H1 (cell line): ENCODE measurements around the gene ELFN2. TPM values are rescaled to one million over a fixed set of nuclear protein-coding genes. Genes with fewer than 3 reads are reported as not detected.
A peak's percentile ranks its signal among the peaks of the same experiment; 100 is the strongest.

Experiments used
- CTCF ChIA-PET: fragments of 300-600 bp; sonication (Branson Sonifier 250); formaldehyde crosslinking; loops from one replicate; lab custom pipeline; 2021; ENCODE audit not compliant: partially characterized antibody; lab: Charles Lee
- POLR2A ChIA-PET: fragments of 300-600 bp; sonication (Branson Sonifier 250); formaldehyde crosslinking; loops from one replicate; lab custom pipeline; 2021; ENCODE audit warnings: inconsistent platforms; ENCODE audit not compliant: partially characterized antibody; lab: Charles Lee
- DNase-seq, 2 experiments: peaks; one replicate each; pipeline versions ENCODE4 v3.0.0 to v3.0.0-alpha.2; 2010 to 2022; ENCODE audit warnings: low spot score in 2 of 2, low read depth in 1 of 2, mixed read lengths in 1 of 2
- FAIRE-seq: peaks from 2 replicates; lab custom pipeline; 2011; peaks lifted over from hg19 to GRCh38; lab: Jason Lieb, UNC
- H2AFZ ChIP-seq: 2 replicates; pipeline ENCODE4 v1.8.1; 2012; ENCODE audit warnings: low read length, inconsistent platforms
- H2AK5ac ChIP-seq: 2 replicates; pipeline ENCODE4 v1.6.1; 2013; ENCODE audit warnings: low read depth, low read length
- H2BK120ac ChIP-seq: replicated peaks from 2 replicates; pipeline ENCODE3; 2013; ENCODE audit warnings: low read depth, low read length, inconsistent platforms
- H2BK12ac ChIP-seq: 2 replicates; pipeline ENCODE4 v1.6.1; 2013; ENCODE audit warnings: low read depth, low read length
- H2BK15ac ChIP-seq: 2 replicates; pipeline ENCODE4 v1.6.1; 2013; ENCODE audit warnings: low read length
- H2BK20ac ChIP-seq: 2 replicates; pipeline ENCODE4 v1.6.1; 2013; ENCODE audit warnings: low read length
- H2BK5ac ChIP-seq: 2 replicates; pipeline ENCODE4 v1.6.1; 2013; ENCODE audit warnings: low read depth, low read length
- H3K14ac ChIP-seq: 2 replicates; pipeline ENCODE4 v1.6.1; 2013; ENCODE audit warnings: inconsistent platforms; ENCODE audit not compliant: insufficient read length
- H3K18ac ChIP-seq: 2 replicates; pipeline ENCODE4 v1.6.1; 2013; ENCODE audit warnings: low read length; ENCODE audit errors: extremely low read depth
- H3K23ac ChIP-seq: 2 replicates; pipeline ENCODE4 v1.6.1; 2013; ENCODE audit warnings: inconsistent platforms; ENCODE audit not compliant: insufficient read length
- H3K23me2 ChIP-seq: 2 replicates; pipeline ENCODE4 v1.6.1; 2013; ENCODE audit warnings: low read depth, low read length
- H3K27ac ChIP-seq: 2 replicates; pipeline ENCODE4 v1.6.1; 2011; ENCODE audit warnings: low read depth, low read length, inconsistent platforms
- H3K27me3 ChIP-seq, 4 experiments: replicated peaks in 1 of 4; 1 replicate in 1 of 4; 2 replicates in 3 of 4; pipeline versions ENCODE4 v1.6.1 to v1.8.1; 2011 to 2013; ENCODE audit warnings: low read length in 3 of 4, mild to moderate bottlenecking in 3 of 4, inconsistent platforms in 2 of 4, mixed read lengths in 2 of 4, moderate library complexity in 1 of 4; ENCODE audit not compliant: control insufficient read depth in 3 of 4, insufficient read depth in 3 of 4; ENCODE audit errors: extremely low read depth in 1 of 4
- H3K36me3 ChIP-seq, 4 experiments: 2 replicates each; pipeline versions ENCODE4 v1.6.1 to v1.8.1; 2011 to 2013; ENCODE audit warnings: mild to moderate bottlenecking in 4 of 4, low read length in 3 of 4, moderate library complexity in 2 of 4, control low read depth in 1 of 4, inconsistent platforms in 1 of 4; ENCODE audit not compliant: insufficient read depth in 4 of 4, control insufficient read depth in 2 of 4
- H3K4ac ChIP-seq: replicated peaks from 2 replicates; pipeline ENCODE3; 2013; ENCODE audit warnings: low read length, low read depth, mixed read lengths, inconsistent platforms; ENCODE audit not compliant: insufficient read length
- H3K4me1 ChIP-seq, 4 experiments: replicated peaks in 1 of 4; 1 replicate in 1 of 4; 2 replicates in 3 of 4; pipeline versions ENCODE4 v1.6.1 to v1.8.1; 2011 to 2013; ENCODE audit warnings: low read length in 3 of 4, inconsistent platforms in 2 of 4, mixed read lengths in 1 of 4; ENCODE audit not compliant: insufficient read depth in 4 of 4, control insufficient read depth in 3 of 4
- H3K4me2 ChIP-seq, 2 experiments: 2 replicates each; pipeline versions ENCODE4 v1.6.1 to v1.8.1; 2011 to 2013; ENCODE audit warnings: low read depth in 2 of 2, low read length in 2 of 2, control low read depth in 1 of 2, inconsistent platforms in 1 of 2, mild to moderate bottlenecking in 1 of 2; ENCODE audit not compliant: insufficient read depth in 1 of 2
- H3K4me3 ChIP-seq, 4 experiments: fragments of 200-600, 300-600 bp in 1 of 4; sonication (generic), shearing (Covaris generic), sonication (Bioruptor Twin) in 1 of 4; 2 replicates each; pipeline versions ENCODE4 v1.5.1 to v1.8.1; 2011 to 2016; ENCODE audit warnings: low read length in 4 of 4, low read depth in 3 of 4, control low read depth in 2 of 4, inconsistent platforms in 2 of 4, mild to moderate bottlenecking in 2 of 4, mixed read lengths in 1 of 4, moderate library complexity in 1 of 4; ENCODE audit not compliant: insufficient read depth in 2 of 4; ENCODE audit errors: extremely low read depth in 1 of 4
- H3K56ac ChIP-seq: replicated peaks from 2 replicates; pipeline ENCODE3; 2013; ENCODE audit warnings: low read depth, mild to moderate bottlenecking, mixed read lengths, low read length, inconsistent platforms; ENCODE audit not compliant: insufficient read length
- H3K79me1 ChIP-seq: 2 replicates; pipeline ENCODE4 v1.6.1; 2013; ENCODE audit warnings: low read depth, low read length, control low read depth
- H3K79me2 ChIP-seq, 2 experiments: 2 replicates each; pipeline versions ENCODE4 v1.6.1 to v1.8.1; 2012 to 2013; ENCODE audit warnings: low read length in 2 of 2, mild to moderate bottlenecking in 2 of 2, inconsistent platforms in 1 of 2; ENCODE audit not compliant: insufficient read depth in 2 of 2, control insufficient read depth in 1 of 2
- H3K9ac ChIP-seq, 4 experiments: replicated peaks in 1 of 4; 1 replicate in 1 of 4; 2 replicates in 3 of 4; pipeline versions ENCODE4 v1.6.1 to v1.8.1; 2011 to 2013; ENCODE audit warnings: low read depth in 3 of 4, low read length in 3 of 4, control low read depth in 2 of 4, mild to moderate bottlenecking in 2 of 4, moderate library complexity in 2 of 4, inconsistent platforms in 1 of 4; ENCODE audit errors: extremely low read depth in 1 of 4
- H3K9me3 ChIP-seq, 2 experiments: 2 replicates each; pipeline versions ENCODE4 v1.6.1 to v1.8.1; 2012 to 2013; ENCODE audit warnings: mild to moderate bottlenecking in 2 of 2, moderate library complexity in 2 of 2, control low read depth in 1 of 2, inconsistent platforms in 1 of 2, low read depth in 1 of 2, low read length in 1 of 2, mixed read lengths in 1 of 2; ENCODE audit not compliant: insufficient read depth in 2 of 2
- H4K20me1 ChIP-seq, 2 experiments: replicated peaks in 1 of 2; 2 replicates each; pipeline versions ENCODE3 to v1.8.1; 2011 to 2013; ENCODE audit warnings: inconsistent platforms in 2 of 2, low read length in 2 of 2, mild to moderate bottlenecking in 1 of 2; ENCODE audit not compliant: insufficient read depth in 2 of 2, control insufficient read depth in 1 of 2
- H4K5ac ChIP-seq: 2 replicates; pipeline ENCODE4 v1.6.1; 2013; ENCODE audit warnings: low read length, low read depth, mixed read lengths, inconsistent platforms; ENCODE audit not compliant: insufficient read length
- H4K8ac ChIP-seq: 2 replicates; pipeline ENCODE4 v1.8.0; 2013; ENCODE audit warnings: mild to moderate bottlenecking, moderate library complexity, low read length, inconsistent platforms; ENCODE audit not compliant: insufficient read depth; ENCODE audit errors: extremely low read depth
- H4K91ac ChIP-seq: replicated peaks from 2 replicates; pipeline ENCODE3; 2013; ENCODE audit warnings: low read length, mixed read lengths, inconsistent platforms; ENCODE audit not compliant: insufficient read length
- BACH1 ChIP-seq: IDR thresholded peaks from 2 replicates; pipeline ENCODE4 v1.6.1; 2012; ENCODE audit warnings: low read length, improper control_type of control experiment
- CBX5 ChIP-seq: fragments of 300-800, 300-1000 bp; sonication (generic); IDR thresholded peaks from 2 replicates; pipeline ENCODE4 v1.7.1; 2016; ENCODE audit warnings: antibody characterized with exemption, low read length, low read depth
- CTCF ChIP-seq, 3 experiments: IDR thresholded peaks; 1 replicate in 2 of 3; 2 replicates in 1 of 3; pipeline versions ENCODE4 v1.5.1 to v1.6.1; 2011; ENCODE audit warnings: low read length in 3 of 3, mild to moderate bottlenecking in 3 of 3, inconsistent platforms in 2 of 3, low read depth in 1 of 3, moderate library complexity in 1 of 3; ENCODE audit not compliant: insufficient read depth in 1 of 3; ENCODE audit errors: control extremely low read depth in 1 of 3
- GTF2F1 ChIP-seq: IDR thresholded peaks from 2 replicates; pipeline ENCODE4 v1.6.1; 2012; ENCODE audit warnings: low read depth, low read length, improper control_type of control experiment, borderline replicate concordance
- JUN ChIP-seq: IDR thresholded peaks from 2 replicates; pipeline ENCODE4 v1.6.1; 2011; ENCODE audit warnings: low read depth, mild to moderate bottlenecking, improper control_type of control experiment, low read length
- NANOG ChIP-seq: IDR thresholded peaks from 2 replicates; pipeline ENCODE4 v1.6.1; 2011; ENCODE audit warnings: low read length, low read depth, mild to moderate bottlenecking, inconsistent platforms; ENCODE audit not compliant: insufficient read depth, poor library complexity, severe bottlenecking
- POLR2AphosphoS5 ChIP-seq: IDR thresholded peaks from 2 replicates; pipeline ENCODE4 v1.6.1; 2011; ENCODE audit warnings: low read depth, low read length
- RAD21 ChIP-seq, 2 experiments: IDR thresholded peaks in 1 of 2; conservative IDR thresholded peaks in 1 of 2; 2 replicates each; pipeline ENCODE4 v1.6.1; 2011; ENCODE audit warnings: low read depth in 2 of 2, low read length in 2 of 2, improper control_type of control experiment in 1 of 2, inconsistent platforms in 1 of 2, mild to moderate bottlenecking in 1 of 2, moderate library complexity in 1 of 2
- RBBP5 ChIP-seq: IDR thresholded peaks from 2 replicates; pipeline ENCODE4 v1.7.1; 2012; ENCODE audit warnings: low read depth, mild to moderate bottlenecking, inconsistent platforms, low read length, moderate library complexity, borderline replicate concordance
- SIX5 ChIP-seq: IDR thresholded peaks from 2 replicates; pipeline ENCODE4 v1.6.1; 2011; ENCODE audit warnings: mild to moderate bottlenecking, low read depth, low read length
- SP2 ChIP-seq: IDR thresholded peaks from 2 replicates; pipeline ENCODE4 v1.6.1; 2012; ENCODE audit warnings: mild to moderate bottlenecking, low read length, inconsistent platforms
- ZNF274 ChIP-seq: IDR thresholded peaks from 2 replicates; pipeline ENCODE4 v1.7.0; 2012; ENCODE audit warnings: low read length, borderline replicate concordance; ENCODE audit errors: extremely low read depth
- WGBS, 2 experiments: shearing (Covaris generic) in 1 of 2; methylation state at CpG; one replicate each; pipeline versions ENCODE4 v1.1.6 to v1.1.7; 2013 to 2015; ENCODE audit warnings: low lambda C conversion rate in 2 of 2, mixed read lengths in 2 of 2, inconsistent platforms in 1 of 2, low coverage in 1 of 2, missing lambda C conversion rate in 1 of 2; ENCODE audit not compliant: insufficient replicate concordance in 2 of 2, insufficient coverage in 1 of 2, insufficient read length in 1 of 2; ENCODE audit errors: extremely low coverage in 1 of 2, missing lambda C conversion rate in 1 of 2; 5-methylcytosine and 5-hydroxymethylcytosine counted together
- polyA plus RNA-seq, 7 experiments: library from polyadenylated mRNA; depleted of rRNA in 3 of 7; stranded (reverse) in 5 of 7; unstranded in 2 of 7; fragments of >200 nt in 5 of 7; fragments of 200-250 nt in 2 of 7; gene quantifications; 1 replicate in 5 of 7; 2 replicates in 1 of 7; 4 replicates in 1 of 7; pipeline versions ENCODE4 v1.2.1 to v1.2.3, GENCODE V29; 2011 to 2013; ENCODE audit warnings: missing spikeins in 2 of 7, mixed read lengths in 2 of 7
- total RNA-seq: library from RNA; stranded (reverse); fragmentation: NEBNext Ultra II Directional; extraction: Animal tissue kit (Norgen Biotek cat#: 25700); gene quantifications from 2 replicates; pipeline ENCODE4 v1.2.1, GENCODE V29; 2021

The ELFN2 gene
- total and polyA plus RNA-seq, 2 of the 8 experiments (the other 6 are each of a cell fraction or from before 2014, with no cell fraction given): 0.63 to 0.88 TPM

GRCh38 chr22:37453696-37454095 is 26.4 kb upstream of the ELFN2 start:
- H3K18ac ChIP-seq: no peak overlapping the region
- H2AFZ ChIP-seq: no peak overlapping the region
- 94% methylated on average over 5 of the region's 7 CpGs; no CpG with 5 or more reads in 1 of the 2 experiments for WGBS, 2 experiments
- no peak overlapping the region for H3K4me2 ChIP-seq
- no peak overlapping the region for H3K4ac ChIP-seq
- no peaks in the 10 kb centered on the region for H3K79me1 ChIP-seq
- no peak for FAIRE-seq
- no peak overlapping the region for H2BK120ac ChIP-seq
- 0 out of 2 replicates have a peak overlapping the region, but pooled peaks have one; percentile 80 for H2BK20ac ChIP-seq
- H3K4me3 ChIP-seq: no peak overlapping the region
- H3K27me3 ChIP-seq: peaks cover 0 to 2% (median 0%) of the 10 kb centered on the region in 4 experiments; a peak in 1 of 7 replicates
- no peak for DNase-seq
- no peaks in the 10 kb centered on the region for H3K9me3 ChIP-seq
- H3K23ac ChIP-seq: no peak overlapping the region
- no peak overlapping the region for H2AK5ac ChIP-seq
- H3K56ac ChIP-seq: no peak overlapping the region
- ChIA-PET CTCF (interaction anchor here (0.6 to 8.2 kb wide), 7 partner anchors 12 to 254 kb away, joined by 3 to 119 read pairs (median 5); no protein-coding TSS in a partner anchor), POLR2A (no interaction called here)
- peaks cover 0 to 2% (median 0%) of the 10 kb centered on the region in 4 experiments; a peak in 3 of 7 replicates for H3K4me1 ChIP-seq
- no peaks in the 10 kb centered on the region for H4K20me1 ChIP-seq
- no peak overlapping the region for H4K91ac ChIP-seq
- no peaks in the 10 kb centered on the region for H3K79me2 ChIP-seq
- H3K14ac ChIP-seq: no peak overlapping the region
- no peak overlapping the region for H2BK5ac ChIP-seq
- no peaks in the 10 kb centered on the region for H3K23me2 ChIP-seq
- H2BK12ac ChIP-seq: no peak overlapping the region
- no peak overlapping the region for H2BK15ac ChIP-seq
- no peaks in the 10 kb centered on the region for H3K36me3 ChIP-seq
- no peak overlapping the region for H4K8ac ChIP-seq
- H4K5ac ChIP-seq: no peak overlapping the region
- no peak overlapping the region for H3K9ac ChIP-seq
- H3K27ac ChIP-seq: no peak overlapping the region
- TF ChIP-seq CTCF (IDR thresholded peaks at IDR 0.05; ENCODE audit: control extremely low read depth in 1 of 3, insufficient read depth in 1 of 3, low read depth in 1 of 3, low read length in 3 of 3): no peak
- no peak for TF ChIP-seq JUN
- no peak for TF ChIP-seq ZNF274
- TF ChIP-seq POLR2AphosphoS5: no peak
- TF ChIP-seq RAD21 (IDR thresholded peaks at IDR 0.05 in 1 of 2, conservative IDR thresholded peaks at IDR 0.05 in 1 of 2; ENCODE audit: low read depth in 2 of 2, low read length in 2 of 2): no peak
- no peak for TF ChIP-seq CBX5
- no peak for TF ChIP-seq GTF2F1
- TF ChIP-seq RBBP5: no peak
- no peak for TF ChIP-seq BACH1
- no peak for TF ChIP-seq SIX5
- no peak for TF ChIP-seq NANOG
- TF ChIP-seq SP2: no peak
